Neural crest cell (in vitro differentiated cells): ENCODE measurements around the gene TFF3. TPM values are rescaled to one million over a fixed set of nuclear protein-coding genes. Genes with fewer than 3 reads are reported as not detected.

Experiments used
- DNase-seq: peaks from one replicate; pipeline ENCODE4 v3.0.0; 2021; ENCODE audit warnings: low read depth, mixed read lengths, low spot score
- H3K27ac Mint-ChIP-seq: one replicate; pipeline ENCODE4 v1.8.0; 2021; ENCODE audit warnings: mild to moderate bottlenecking, mixed read lengths; ENCODE audit not compliant: unreplicated experiment
- H3K27me3 Mint-ChIP-seq: 2 replicates; pipeline ENCODE4 v1.8.0; 2021; ENCODE audit warnings: low read depth, mild to moderate bottlenecking, mixed read lengths
- H3K36me3 Mint-ChIP-seq: 2 replicates; pipeline ENCODE4 v1.8.0; 2021; ENCODE audit warnings: low read depth, mild to moderate bottlenecking, mixed read lengths
- H3K4me1 Mint-ChIP-seq: 2 replicates; pipeline ENCODE4 v1.8.0; 2021; ENCODE audit warnings: mixed read lengths
- H3K4me3 Mint-ChIP-seq: one replicate; pipeline ENCODE4 v1.8.0; 2021; ENCODE audit warnings: mild to moderate bottlenecking, mixed read lengths
- H3K9me3 Mint-ChIP-seq: 2 replicates; pipeline ENCODE4 v1.8.0; 2021; ENCODE audit warnings: mixed read lengths
- total RNA-seq: library from RNA; stranded (reverse); gene quantifications from 2 replicates; pipeline ENCODE4 v1.2.1, GENCODE V29; 2021
- TF ChIP-seq, protein P1 (sequence below): fragments of 200-600 bp; sonication (generic); conservative IDR thresholded peaks from 2 replicates; pipeline ENCODE4 v1.5.0; 2021; ENCODE audit warnings: antibody characterized with exemption, mild to moderate bottlenecking

Gene TFF3
- total RNA-seq, 1 donor from 2014 or later, result not detected

- peaks cover 3% of the 10 kb centered on the region for H3K9me3 Mint-ChIP-seq
- TF ChIP-seq, protein P1, sequence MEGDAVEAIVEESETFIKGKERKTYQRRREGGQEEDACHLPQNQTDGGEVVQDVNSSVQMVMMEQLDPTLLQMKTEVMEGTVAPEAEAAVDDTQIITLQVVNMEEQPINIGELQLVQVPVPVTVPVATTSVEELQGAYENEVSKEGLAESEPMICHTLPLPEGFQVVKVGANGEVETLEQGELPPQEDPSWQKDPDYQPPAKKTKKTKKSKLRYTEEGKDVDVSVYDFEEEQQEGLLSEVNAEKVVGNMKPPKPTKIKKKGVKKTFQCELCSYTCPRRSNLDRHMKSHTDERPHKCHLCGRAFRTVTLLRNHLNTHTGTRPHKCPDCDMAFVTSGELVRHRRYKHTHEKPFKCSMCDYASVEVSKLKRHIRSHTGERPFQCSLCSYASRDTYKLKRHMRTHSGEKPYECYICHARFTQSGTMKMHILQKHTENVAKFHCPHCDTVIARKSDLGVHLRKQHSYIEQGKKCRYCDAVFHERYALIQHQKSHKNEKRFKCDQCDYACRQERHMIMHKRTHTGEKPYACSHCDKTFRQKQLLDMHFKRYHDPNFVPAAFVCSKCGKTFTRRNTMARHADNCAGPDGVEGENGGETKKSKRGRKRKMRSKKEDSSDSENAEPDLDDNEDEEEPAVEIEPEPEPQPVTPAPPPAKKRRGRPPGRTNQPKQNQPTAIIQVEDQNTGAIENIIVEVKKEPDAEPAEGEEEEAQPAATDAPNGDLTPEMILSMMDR, result no peak
- H3K27me3 Mint-ChIP-seq, result no peaks in the 10 kb centered on the region
- no peak overlapping the region for H3K27ac Mint-ChIP-seq
- peaks cover 3% of the 10 kb centered on the region for H3K36me3 Mint-ChIP-seq
- no peak overlapping the region for H3K4me3 Mint-ChIP-seq
- no peaks in the 10 kb centered on the region for H3K4me1 Mint-ChIP-seq
- DNase-seq, result no peak
Observed at GRCh38 chr21:42289926-42290325, 25.3 kb downstream of the TFF3 start.

DNA sequence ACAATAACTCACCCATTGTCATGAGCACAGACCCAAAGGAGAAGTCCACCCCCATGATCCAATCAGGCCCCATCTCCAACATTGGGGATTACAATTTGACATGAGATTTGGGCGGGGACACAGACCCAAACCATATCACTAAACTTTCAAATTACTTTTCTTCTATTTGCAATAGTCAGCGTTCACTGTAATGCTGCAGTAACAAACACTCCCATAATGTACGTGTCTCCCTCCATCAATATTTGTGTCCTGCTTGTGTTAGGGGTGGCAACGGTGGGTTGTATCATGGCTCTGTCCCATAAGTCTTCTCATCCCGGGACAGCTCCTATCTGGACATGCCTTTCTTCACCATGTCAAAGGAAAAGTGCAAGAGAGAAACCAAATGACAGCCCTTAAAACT lies 26.2 kb downstream of the TFF3 start:
- no peak for DNase-seq
- Mint-ChIP-seq H3K36me3 (peaks cover 3% of the 10 kb centered on the region), H3K4me3 (no peak overlapping the region), H3K4me1 (no peaks in the 10 kb centered on the region), H3K27me3 (no peaks in the 10 kb centered on the region), H3K27ac (no peak overlapping the region), H3K9me3 (peaks cover 3% of the 10 kb centered on the region)
- TF ChIP-seq, protein P1, result no peak

GRCh38 chr21:42287193-42288083 lies 27.8 kb downstream of the TFF3 start:
- Mint-ChIP-seq H3K27me3 (no peaks in the 10 kb centered on the region), H3K9me3 (peaks cover 3% of the 10 kb centered on the region), H3K36me3 (peaks cover 3% of the 10 kb centered on the region), H3K4me1 (no peaks in the 10 kb centered on the region), H3K27ac (no peak overlapping the region), H3K4me3 (no peak overlapping the region)
- TF ChIP-seq, protein P1, result no peak
- no peak for DNase-seq

DNA sequence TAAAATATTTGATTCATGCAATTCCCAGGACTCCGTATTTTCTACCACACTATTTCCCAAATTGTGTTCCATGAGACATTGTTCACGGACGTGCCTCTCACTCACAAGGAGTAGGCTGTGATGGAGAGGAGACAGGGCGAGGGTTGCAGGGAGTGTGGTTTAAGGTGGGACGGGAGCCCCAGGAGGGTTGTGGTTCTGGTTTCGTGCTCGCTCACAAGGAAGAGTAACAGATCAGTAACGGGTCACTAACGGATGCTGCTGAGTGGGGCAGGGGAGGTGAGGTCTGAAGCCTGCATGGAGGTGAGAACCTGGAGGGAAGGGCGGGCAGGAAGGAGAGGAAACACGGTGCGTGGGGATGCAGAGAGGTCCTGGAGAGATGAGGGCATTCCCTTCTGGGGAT lies 28.8 kb downstream of the TFF3 start:
- H3K27ac Mint-ChIP-seq, result no peak overlapping the region
- H3K27me3 Mint-ChIP-seq, result no peaks in the 10 kb centered on the region
- H3K36me3 Mint-ChIP-seq, result peaks cover 3% of the 10 kb centered on the region
- no peaks in the 10 kb centered on the region for H3K4me1 Mint-ChIP-seq
- no peak overlapping the region for H3K4me3 Mint-ChIP-seq
- TF ChIP-seq, protein P1, result no peak
- peaks cover 3% of the 10 kb centered on the region for H3K9me3 Mint-ChIP-seq
- no peak for DNase-seq

DNA sequence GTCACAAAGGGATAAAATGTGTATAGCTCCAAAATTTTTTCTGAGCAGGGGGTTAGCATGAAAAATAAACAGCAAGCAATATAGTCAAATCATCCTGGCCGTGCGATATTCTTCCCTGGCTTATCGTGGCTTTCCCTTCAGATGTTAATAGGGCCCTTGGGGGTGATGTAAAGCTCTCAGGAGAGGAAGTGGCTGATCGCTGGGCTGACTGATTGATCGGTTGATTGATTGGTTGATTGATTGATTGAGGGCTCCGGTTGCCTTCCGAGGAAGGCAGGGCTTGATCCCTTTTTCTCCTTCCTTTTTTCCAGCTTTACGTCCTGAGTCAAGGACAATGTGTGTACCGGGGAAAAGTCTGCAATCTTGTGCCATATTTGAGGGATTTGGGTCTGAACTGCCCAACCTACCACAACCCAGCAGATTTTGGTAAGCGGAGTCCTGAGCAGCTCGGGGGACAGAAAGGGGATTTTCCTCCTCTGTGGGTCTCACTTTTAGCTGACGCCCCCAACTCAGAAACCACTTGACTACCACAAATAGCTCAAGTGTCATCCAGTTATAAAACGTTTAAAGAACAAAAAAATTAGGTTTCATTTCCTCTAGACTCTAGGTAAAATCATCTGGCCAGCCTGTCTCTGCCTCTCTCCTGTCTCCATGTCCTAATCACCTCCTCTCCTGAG lies 29.5 kb downstream of the TFF3 start:
- TF ChIP-seq, protein P1, result no peak
- H3K9me3 Mint-ChIP-seq, result peaks cover 3% of the 10 kb centered on the region
- no peaks in the 10 kb centered on the region for H3K4me1 Mint-ChIP-seq
- no peak overlapping the region for H3K4me3 Mint-ChIP-seq
- H3K27me3 Mint-ChIP-seq, result no peaks in the 10 kb centered on the region
- H3K36me3 Mint-ChIP-seq, result peaks cover 3% of the 10 kb centered on the region
- DNase-seq, result no peak
- no peak overlapping the region for H3K27ac Mint-ChIP-seq
